GM23338 (cell line): ENCODE results near the gene OR5H6. TPM values are rescaled to one million over a fixed set of nuclear protein-coding genes. Genes with fewer than 3 reads are reported as not detected.

Experiments used
- ATAC-seq: fragments of 200-7000 bp; cut with Tn5 transposase; 3 replicates; pipeline ENCODE4 v1.9.1; 2020
- DNase-seq: peaks from one replicate; pipeline ENCODE4 v3.0.0-alpha.2; 2015; ENCODE audit warnings: low spot score
- H2AFZ ChIP-seq: fragments of 200-600 bp; sonication (generic); 2 replicates; pipeline ENCODE4 v1.8.0; 2016; ENCODE audit warnings: antibody characterized with exemption, mild to moderate bottlenecking, moderate library complexity
- H3F3A ChIP-seq: fragments of 200-600 bp; sonication (generic); replicated peaks from 2 replicates; pipeline ENCODE4 v1.8.0; 2017; ENCODE audit warnings: antibody characterized with exemption, mixed run types, low read depth
- H3K27ac ChIP-seq: fragments of 200-600 bp; sonication (generic); 2 replicates; pipeline ENCODE4 v1.6.1; 2016; ENCODE audit warnings: low read depth
- H3K27me3 ChIP-seq: fragments of 200-600 bp; sonication (generic); 2 replicates; pipeline ENCODE4 v1.8.0; 2016; ENCODE audit warnings: mild to moderate bottlenecking, mixed run types, moderate library complexity; ENCODE audit not compliant: insufficient read depth
- H3K36me3 ChIP-seq: fragments of 200-600 bp; sonication (generic); 2 replicates; pipeline ENCODE4 v1.8.0; 2016; ENCODE audit warnings: mild to moderate bottlenecking; ENCODE audit not compliant: insufficient read depth
- H3K4me1 ChIP-seq: fragments of 200-600 bp; sonication (generic); 2 replicates; pipeline ENCODE4 v1.8.0; 2016; ENCODE audit warnings: mild to moderate bottlenecking, moderate library complexity; ENCODE audit not compliant: insufficient read depth
- H3K4me2 ChIP-seq: fragments of 200-600 bp; sonication (generic); 2 replicates; pipeline ENCODE4 v1.7.1; 2017; ENCODE audit warnings: mixed run types
- H3K4me3 ChIP-seq: fragments of 200-600 bp; sonication (generic); 2 replicates; pipeline ENCODE4 v1.6.1; 2016; ENCODE audit warnings: mixed run types
- H3K79me2 ChIP-seq: fragments of 200-600 bp; sonication (generic); replicated peaks from 2 replicates; pipeline ENCODE4 v1.8.0; 2017; ENCODE audit warnings: mild to moderate bottlenecking; ENCODE audit not compliant: insufficient read depth
- H3K9me2 ChIP-seq: fragments of 200-600 bp; sonication (generic); 2 replicates; pipeline ENCODE4 v1.8.0; 2017; ENCODE audit not compliant: insufficient read depth
- H4K20me1 ChIP-seq: fragments of 200-600 bp; sonication (generic); replicated peaks from 2 replicates; pipeline ENCODE4 v1.8.0; 2017; ENCODE audit warnings: mild to moderate bottlenecking; ENCODE audit not compliant: insufficient read depth
- H3K27ac Mint-ChIP-seq: 2 replicates; pipeline ENCODE4 v1.8.0; 2020; ENCODE audit warnings: inconsistent platforms, mild to moderate bottlenecking, moderate library complexity, mixed read lengths
- H3K27me3 Mint-ChIP-seq: 3 replicates; pipeline ENCODE4 v1.8.0; 2022; ENCODE audit warnings: low read depth, mild to moderate bottlenecking, moderate library complexity, mixed read lengths, inconsistent platforms; ENCODE audit not compliant: insufficient read depth, poor library complexity
- H3K36me3 Mint-ChIP-seq: 3 replicates; pipeline ENCODE4 v1.8.0; 2021; ENCODE audit warnings: low read depth, mild to moderate bottlenecking, inconsistent platforms, moderate library complexity, mixed read lengths
- H3K4me1 Mint-ChIP-seq: 3 replicates; pipeline ENCODE4 v1.8.0; 2020; ENCODE audit warnings: mild to moderate bottlenecking, inconsistent platforms, mixed read lengths
- H3K4me3 Mint-ChIP-seq: 3 replicates; pipeline ENCODE4 v1.8.0; 2021; ENCODE audit warnings: moderate library complexity, mild to moderate bottlenecking, inconsistent platforms, mixed read lengths
- H3K9me3 Mint-ChIP-seq: 3 replicates; pipeline ENCODE4 v1.8.0; 2020; ENCODE audit warnings: moderate library complexity, mild to moderate bottlenecking, inconsistent platforms, mixed read lengths
- CREB1 ChIP-seq: fragments of 250-450 bp; sonication (Bioruptor Pico); IDR thresholded peaks from 2 replicates; pipeline ENCODE4 v1.5.0; 2020; ENCODE audit warnings: low read depth, mild to moderate bottlenecking, moderate library complexity
- EZH2 ChIP-seq: fragments of 200-600 bp; sonication (generic); IDR thresholded peaks from one replicate; pipeline ENCODE4 v1.8.0; 2017; ENCODE audit warnings: antibody characterized with exemption, mild to moderate bottlenecking, low read depth; ENCODE audit not compliant: unreplicated experiment
- EZH2phosphoT487 ChIP-seq: fragments of 200-600 bp; sonication (generic); IDR thresholded peaks from one replicate; pipeline ENCODE4 v1.8.1; 2018; ENCODE audit warnings: antibody characterized with exemption; ENCODE audit not compliant: unreplicated experiment
- JUNB ChIP-seq: IDR thresholded peaks from one replicate; pipeline ENCODE4 v1.6.1; 2016; ENCODE audit warnings: antibody characterized with exemption; ENCODE audit not compliant: unreplicated experiment
- NANOG ChIP-seq: IDR thresholded peaks from 2 replicates; pipeline ENCODE4 v1.6.1; 2016; ENCODE audit warnings: antibody characterized with exemption, borderline replicate concordance
- POLR2AphosphoS5 ChIP-seq: IDR thresholded peaks from 2 replicates; pipeline ENCODE4 v1.6.1; 2016; ENCODE audit warnings: antibody characterized with exemption, low read depth
- STAT1 ChIP-seq: IDR thresholded peaks from one replicate; pipeline ENCODE4 v1.6.1; 2016; ENCODE audit warnings: antibody characterized with exemption; ENCODE audit not compliant: unreplicated experiment
- ZNF331 ChIP-seq: fragments of 250-450 bp; sonication (Bioruptor Pico); IDR thresholded peaks from 2 replicates; pipeline ENCODE4 v1.5.0; 2020; ENCODE audit warnings: low read depth, mild to moderate bottlenecking, moderate library complexity
- polyA plus RNA-seq: library from polyadenylated mRNA; unstranded; fragments of >200 nt; fragmentation: Nextera tagmentation; extraction: Ambion mirVana; gene quantifications from 2 replicates; pipeline ENCODE4 v1.2.1, GENCODE V29; 2016
- total RNA-seq: library from RNA; depleted of rRNA; stranded (reverse); fragments of >200 nt; shearing (Covaris generic); gene quantifications from 2 replicates; pipeline ENCODE4 v1.2.3, GENCODE V29; 2014
- TF ChIP-seq, protein P1 (sequence below): IDR thresholded peaks from one replicate; pipeline ENCODE4 v1.6.1; 2018; ENCODE audit warnings: antibody characterized with exemption; ENCODE audit not compliant: unreplicated experiment
- TF ChIP-seq, protein P2 (sequence below): fragments of 250-450 bp; sonication (Bioruptor Pico); IDR thresholded peaks from 2 replicates; pipeline ENCODE4 v1.5.0; 2020; ENCODE audit warnings: mild to moderate bottlenecking, moderate library complexity
- TF ChIP-seq, protein P3 (sequence below): IDR thresholded peaks from 2 replicates; pipeline ENCODE4 v1.6.1; 2016; ENCODE audit warnings: antibody characterized with exemption
- TF ChIP-seq, protein P4 (sequence below), 2 experiments: fragments of 200-600 bp in 1 of 2; sonication (generic) in 1 of 2; conservative IDR thresholded peaks; 2 replicates each; pipeline versions ENCODE4 v1.5.1 to v1.6.1; 2016 to 2017; ENCODE audit warnings: antibody characterized with exemption in 2 of 2, low read depth in 2 of 2, mild to moderate bottlenecking in 2 of 2, moderate library complexity in 1 of 2

Gene OR5H6
- total and polyA plus RNA-seq, 2 experiments from 2014 or later: 0.37 TPM; not detected in 1

DNA sequence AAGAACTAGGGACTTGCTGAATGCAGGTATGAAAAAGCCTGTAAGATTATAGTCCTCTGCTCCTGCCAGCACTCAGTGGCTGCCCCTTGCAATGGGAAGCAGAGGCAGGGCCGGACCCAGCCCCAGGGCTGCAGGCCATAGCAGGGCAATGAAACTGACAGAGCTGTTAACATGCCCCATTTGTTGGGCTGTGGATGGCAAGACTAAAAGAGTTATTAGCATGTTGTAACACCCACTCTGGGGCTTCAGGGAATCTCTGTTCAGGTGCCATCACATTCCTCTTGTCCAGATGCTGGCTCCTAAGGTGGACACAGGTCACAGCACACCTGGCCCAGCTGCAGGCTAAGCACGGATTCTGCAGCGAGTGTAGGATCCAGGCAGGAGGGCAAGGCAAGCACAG is 10.9 kb downstream of the OR5H6 start:
- H3K4me3 ChIP-seq: no peak overlapping the region
- H2AFZ ChIP-seq: no peak overlapping the region
- peaks cover 8% of the 10 kb centered on the region; the same call in 2 of the 3 replicates for H3K4me1 Mint-ChIP-seq
- H3K4me2 ChIP-seq: no peak overlapping the region
- no peaks in the 10 kb centered on the region for H3F3A ChIP-seq
- H3K79me2 ChIP-seq: no peaks in the 10 kb centered on the region
- H3K4me3 Mint-ChIP-seq: no peak overlapping the region
- H3K36me3 Mint-ChIP-seq: peaks cover 32% of the 10 kb centered on the region
- no peak for TF ChIP-seq POLR2AphosphoS5
- TF ChIP-seq, protein P1, sequence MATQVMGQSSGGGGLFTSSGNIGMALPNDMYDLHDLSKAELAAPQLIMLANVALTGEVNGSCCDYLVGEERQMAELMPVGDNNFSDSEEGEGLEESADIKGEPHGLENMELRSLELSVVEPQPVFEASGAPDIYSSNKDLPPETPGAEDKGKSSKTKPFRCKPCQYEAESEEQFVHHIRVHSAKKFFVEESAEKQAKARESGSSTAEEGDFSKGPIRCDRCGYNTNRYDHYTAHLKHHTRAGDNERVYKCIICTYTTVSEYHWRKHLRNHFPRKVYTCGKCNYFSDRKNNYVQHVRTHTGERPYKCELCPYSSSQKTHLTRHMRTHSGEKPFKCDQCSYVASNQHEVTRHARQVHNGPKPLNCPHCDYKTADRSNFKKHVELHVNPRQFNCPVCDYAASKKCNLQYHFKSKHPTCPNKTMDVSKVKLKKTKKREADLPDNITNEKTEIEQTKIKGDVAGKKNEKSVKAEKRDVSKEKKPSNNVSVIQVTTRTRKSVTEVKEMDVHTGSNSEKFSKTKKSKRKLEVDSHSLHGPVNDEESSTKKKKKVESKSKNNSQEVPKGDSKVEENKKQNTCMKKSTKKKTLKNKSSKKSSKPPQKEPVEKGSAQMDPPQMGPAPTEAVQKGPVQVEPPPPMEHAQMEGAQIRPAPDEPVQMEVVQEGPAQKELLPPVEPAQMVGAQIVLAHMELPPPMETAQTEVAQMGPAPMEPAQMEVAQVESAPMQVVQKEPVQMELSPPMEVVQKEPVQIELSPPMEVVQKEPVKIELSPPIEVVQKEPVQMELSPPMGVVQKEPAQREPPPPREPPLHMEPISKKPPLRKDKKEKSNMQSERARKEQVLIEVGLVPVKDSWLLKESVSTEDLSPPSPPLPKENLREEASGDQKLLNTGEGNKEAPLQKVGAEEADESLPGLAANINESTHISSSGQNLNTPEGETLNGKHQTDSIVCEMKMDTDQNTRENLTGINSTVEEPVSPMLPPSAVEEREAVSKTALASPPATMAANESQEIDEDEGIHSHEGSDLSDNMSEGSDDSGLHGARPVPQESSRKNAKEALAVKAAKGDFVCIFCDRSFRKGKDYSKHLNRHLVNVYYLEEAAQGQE: no peak
- TF ChIP-seq, protein P2, sequence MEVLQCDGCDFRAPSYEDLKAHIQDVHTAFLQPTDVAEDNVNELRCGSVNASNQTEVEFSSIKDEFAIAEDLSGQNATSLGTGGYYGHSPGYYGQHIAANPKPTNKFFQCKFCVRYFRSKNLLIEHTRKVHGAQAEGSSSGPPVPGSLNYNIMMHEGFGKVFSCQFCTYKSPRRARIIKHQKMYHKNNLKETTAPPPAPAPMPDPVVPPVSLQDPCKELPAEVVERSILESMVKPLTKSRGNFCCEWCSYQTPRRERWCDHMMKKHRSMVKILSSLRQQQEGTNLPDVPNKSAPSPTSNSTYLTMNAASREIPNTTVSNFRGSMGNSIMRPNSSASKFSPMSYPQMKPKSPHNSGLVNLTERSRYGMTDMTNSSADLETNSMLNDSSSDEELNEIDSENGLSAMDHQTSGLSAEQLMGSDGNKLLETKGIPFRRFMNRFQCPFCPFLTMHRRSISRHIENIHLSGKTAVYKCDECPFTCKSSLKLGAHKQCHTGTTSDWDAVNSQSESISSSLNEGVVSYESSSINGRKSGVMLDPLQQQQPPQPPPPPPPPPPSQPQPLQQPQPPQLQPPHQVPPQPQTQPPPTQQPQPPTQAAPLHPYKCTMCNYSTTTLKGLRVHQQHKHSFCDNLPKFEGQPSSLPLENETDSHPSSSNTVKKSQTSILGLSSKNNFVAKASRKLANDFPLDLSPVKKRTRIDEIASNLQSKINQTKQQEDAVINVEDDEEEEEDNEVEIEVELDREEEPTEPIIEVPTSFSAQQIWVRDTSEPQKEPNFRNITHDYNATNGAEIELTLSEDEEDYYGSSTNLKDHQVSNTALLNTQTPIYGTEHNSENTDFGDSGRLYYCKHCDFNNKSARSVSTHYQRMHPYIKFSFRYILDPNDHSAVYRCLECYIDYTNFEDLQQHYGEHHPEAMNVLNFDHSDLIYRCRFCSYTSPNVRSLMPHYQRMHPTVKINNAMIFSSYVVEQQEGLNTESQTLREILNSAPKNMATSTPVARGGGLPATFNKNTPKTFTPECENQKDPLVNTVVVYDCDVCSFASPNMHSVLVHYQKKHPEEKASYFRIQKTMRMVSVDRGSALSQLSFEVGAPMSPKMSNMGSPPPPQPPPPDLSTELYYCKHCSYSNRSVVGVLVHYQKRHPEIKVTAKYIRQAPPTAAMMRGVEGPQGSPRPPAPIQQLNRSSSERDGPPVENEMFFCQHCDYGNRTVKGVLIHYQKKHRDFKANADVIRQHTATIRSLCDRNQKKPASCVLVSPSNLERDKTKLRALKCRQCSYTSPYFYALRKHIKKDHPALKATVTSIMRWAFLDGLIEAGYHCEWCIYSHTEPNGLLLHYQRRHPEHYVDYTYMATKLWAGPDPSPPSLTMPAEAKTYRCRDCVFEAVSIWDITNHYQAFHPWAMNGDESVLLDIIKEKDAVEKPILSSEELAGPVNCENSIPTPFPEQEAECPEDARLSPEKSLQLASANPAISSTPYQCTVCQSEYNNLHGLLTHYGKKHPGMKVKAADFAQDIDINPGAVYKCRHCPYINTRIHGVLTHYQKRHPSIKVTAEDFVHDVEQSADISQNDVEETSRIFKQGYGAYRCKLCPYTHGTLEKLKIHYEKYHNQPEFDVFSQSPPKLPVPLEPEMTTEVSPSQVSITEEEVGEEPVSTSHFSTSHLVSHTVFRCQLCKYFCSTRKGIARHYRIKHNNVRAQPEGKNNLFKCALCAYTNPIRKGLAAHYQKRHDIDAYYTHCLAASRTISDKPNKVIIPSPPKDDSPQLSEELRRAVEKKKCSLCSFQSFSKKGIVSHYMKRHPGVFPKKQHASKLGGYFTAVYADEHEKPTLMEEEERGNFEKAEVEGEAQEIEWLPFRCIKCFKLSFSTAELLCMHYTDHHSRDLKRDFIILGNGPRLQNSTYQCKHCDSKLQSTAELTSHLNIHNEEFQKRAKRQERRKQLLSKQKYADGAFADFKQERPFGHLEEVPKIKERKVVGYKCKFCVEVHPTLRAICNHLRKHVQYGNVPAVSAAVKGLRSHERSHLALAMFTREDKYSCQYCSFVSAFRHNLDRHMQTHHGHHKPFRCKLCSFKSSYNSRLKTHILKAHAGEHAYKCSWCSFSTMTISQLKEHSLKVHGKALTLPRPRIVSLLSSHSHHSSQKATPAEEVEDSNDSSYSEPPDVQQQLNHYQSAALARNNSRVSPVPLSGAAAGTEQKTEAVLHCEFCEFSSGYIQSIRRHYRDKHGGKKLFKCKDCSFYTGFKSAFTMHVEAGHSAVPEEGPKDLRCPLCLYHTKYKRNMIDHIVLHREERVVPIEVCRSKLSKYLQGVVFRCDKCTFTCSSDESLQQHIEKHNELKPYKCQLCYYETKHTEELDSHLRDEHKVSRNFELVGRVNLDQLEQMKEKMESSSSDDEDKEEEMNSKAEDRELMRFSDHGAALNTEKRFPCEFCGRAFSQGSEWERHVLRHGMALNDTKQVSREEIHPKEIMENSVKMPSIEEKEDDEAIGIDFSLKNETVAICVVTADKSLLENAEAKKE: no peak
- TF ChIP-seq CREB1 (CRISPR knock-in tag): no peak
- no peak for TF ChIP-seq EZH2
- no peak for TF ChIP-seq ZNF331
- TF ChIP-seq, protein P3, sequence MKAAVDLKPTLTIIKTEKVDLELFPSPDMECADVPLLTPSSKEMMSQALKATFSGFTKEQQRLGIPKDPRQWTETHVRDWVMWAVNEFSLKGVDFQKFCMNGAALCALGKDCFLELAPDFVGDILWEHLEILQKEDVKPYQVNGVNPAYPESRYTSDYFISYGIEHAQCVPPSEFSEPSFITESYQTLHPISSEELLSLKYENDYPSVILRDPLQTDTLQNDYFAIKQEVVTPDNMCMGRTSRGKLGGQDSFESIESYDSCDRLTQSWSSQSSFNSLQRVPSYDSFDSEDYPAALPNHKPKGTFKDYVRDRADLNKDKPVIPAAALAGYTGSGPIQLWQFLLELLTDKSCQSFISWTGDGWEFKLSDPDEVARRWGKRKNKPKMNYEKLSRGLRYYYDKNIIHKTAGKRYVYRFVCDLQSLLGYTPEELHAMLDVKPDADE: no peak
- no peak for TF ChIP-seq JUNB
- TF ChIP-seq, protein P4, sequence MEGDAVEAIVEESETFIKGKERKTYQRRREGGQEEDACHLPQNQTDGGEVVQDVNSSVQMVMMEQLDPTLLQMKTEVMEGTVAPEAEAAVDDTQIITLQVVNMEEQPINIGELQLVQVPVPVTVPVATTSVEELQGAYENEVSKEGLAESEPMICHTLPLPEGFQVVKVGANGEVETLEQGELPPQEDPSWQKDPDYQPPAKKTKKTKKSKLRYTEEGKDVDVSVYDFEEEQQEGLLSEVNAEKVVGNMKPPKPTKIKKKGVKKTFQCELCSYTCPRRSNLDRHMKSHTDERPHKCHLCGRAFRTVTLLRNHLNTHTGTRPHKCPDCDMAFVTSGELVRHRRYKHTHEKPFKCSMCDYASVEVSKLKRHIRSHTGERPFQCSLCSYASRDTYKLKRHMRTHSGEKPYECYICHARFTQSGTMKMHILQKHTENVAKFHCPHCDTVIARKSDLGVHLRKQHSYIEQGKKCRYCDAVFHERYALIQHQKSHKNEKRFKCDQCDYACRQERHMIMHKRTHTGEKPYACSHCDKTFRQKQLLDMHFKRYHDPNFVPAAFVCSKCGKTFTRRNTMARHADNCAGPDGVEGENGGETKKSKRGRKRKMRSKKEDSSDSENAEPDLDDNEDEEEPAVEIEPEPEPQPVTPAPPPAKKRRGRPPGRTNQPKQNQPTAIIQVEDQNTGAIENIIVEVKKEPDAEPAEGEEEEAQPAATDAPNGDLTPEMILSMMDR (conservative IDR thresholded peaks at IDR 0.05; ENCODE audit: low read depth in 2 of 2): no peak
- TF ChIP-seq STAT1: no peak
- TF ChIP-seq EZH2phosphoT487: no peak
- TF ChIP-seq NANOG: no peak
- H3K9me2 ChIP-seq: no peaks in the 10 kb centered on the region
- no peaks in the 10 kb centered on the region for H3K27me3 ChIP-seq
- H3K27ac Mint-ChIP-seq: no peak overlapping the region
- DNase-seq (no peak), ATAC-seq (no peak)
- H3K27ac ChIP-seq: no peak overlapping the region
- no peaks in the 10 kb centered on the region for H3K36me3 ChIP-seq
- peaks cover 6% of the 10 kb centered on the region; the same call in 1 of the 2 replicates for H3K4me1 ChIP-seq
- peaks cover 27% of the 10 kb centered on the region for H3K9me3 Mint-ChIP-seq
- no peaks in the 10 kb centered on the region for H4K20me1 ChIP-seq
- peaks cover 3% of the 10 kb centered on the region for H3K27me3 Mint-ChIP-seq
